Small intestine (tissue), 7 donors: ENCODE data around the gene IQGAP3. TPM values are rescaled to one million over a fixed set of nuclear protein-coding genes. Genes with fewer than 3 reads are reported as not detected.

Experiments
- DNase-seq, 2 donors: peaks; one replicate each; pipeline versions ENCODE4 v3.0.0 to v3.0.0-alpha.2; 2013
- FAIRE-seq: peaks from 2 replicates; lab custom pipeline; 2012; peaks lifted over from hg19 to GRCh38; lab: Jason Lieb, UNC
- H3K27ac ChIP-seq, 3 donors: one replicate each; pipeline ENCODE4 v1.5.1; 2013; ENCODE audit warnings: low read length in 2 of 3, mild to moderate bottlenecking in 2 of 3, control low read depth in 1 of 3, inconsistent platforms in 1 of 3, low read depth in 1 of 3, moderate library complexity in 1 of 3
- H3K27me3 ChIP-seq, 3 donors: one replicate each; pipeline ENCODE4 v1.6.1; 2013; ENCODE audit warnings: low read length in 3 of 3, inconsistent platforms in 1 of 3; ENCODE audit not compliant: control insufficient read depth in 3 of 3, insufficient read depth in 3 of 3
- H3K36me3 ChIP-seq, 3 donors: one replicate each; pipeline ENCODE4 v1.6.1; 2013; ENCODE audit warnings: low read length in 3 of 3, inconsistent platforms in 1 of 3, low read depth in 1 of 3, mild to moderate bottlenecking in 1 of 3, moderate library complexity in 1 of 3; ENCODE audit not compliant: control insufficient read depth in 3 of 3, insufficient read depth in 2 of 3
- H3K4me1 ChIP-seq, 3 donors: one replicate each; pipeline ENCODE4 v1.6.1; 2013; ENCODE audit warnings: low read length in 2 of 3, inconsistent platforms in 1 of 3, low read depth in 1 of 3, mild to moderate bottlenecking in 1 of 3, moderate library complexity in 1 of 3; ENCODE audit not compliant: control insufficient read depth in 3 of 3, insufficient read depth in 2 of 3
- H3K4me3 ChIP-seq, 3 donors: one replicate each; pipeline ENCODE4 v1.5.1; 2013; ENCODE audit warnings: low read length in 3 of 3, control low read depth in 1 of 3, inconsistent platforms in 1 of 3, low read depth in 1 of 3, mild to moderate bottlenecking in 1 of 3, moderate library complexity in 1 of 3
- H3K9me3 ChIP-seq, 2 donors: one replicate each; pipeline ENCODE4 v1.6.1; 2013; ENCODE audit warnings: low read depth in 1 of 2, low read length in 1 of 2; ENCODE audit not compliant: control insufficient read depth in 2 of 2, insufficient read depth in 1 of 2
- WGBS, 3 donors: extraction: QIAGEN DNeasy Blood & Tissue Kit; methylation state at CpG; one replicate each; pipeline ENCODE4 v1.1.7; 2013; 5-methylcytosine and 5-hydroxymethylcytosine counted together
- polyA plus RNA-seq, 4 donors: library from polyadenylated mRNA; stranded (reverse) in 3 of 4; unstranded in 1 of 4; fragments of 200-250 nt in 3 of 4; fragments of 120-200 nt in 1 of 4; gene quantifications; one replicate each; pipeline versions ENCODE4 v1.2.1 to v1.2.3, GENCODE V29; 2013
- donor health status: healthy with polysubstance abuse.
- donor health status: control.
- donor health status: control.
- donor health status: Bipolar disorder and iron deficiency.
- donor health status: healthy.

The IQGAP3 gene
- polyA plus RNA-seq, 4 donors = 0.54 to 13.8 (median 7.3) TPM

DNA sequence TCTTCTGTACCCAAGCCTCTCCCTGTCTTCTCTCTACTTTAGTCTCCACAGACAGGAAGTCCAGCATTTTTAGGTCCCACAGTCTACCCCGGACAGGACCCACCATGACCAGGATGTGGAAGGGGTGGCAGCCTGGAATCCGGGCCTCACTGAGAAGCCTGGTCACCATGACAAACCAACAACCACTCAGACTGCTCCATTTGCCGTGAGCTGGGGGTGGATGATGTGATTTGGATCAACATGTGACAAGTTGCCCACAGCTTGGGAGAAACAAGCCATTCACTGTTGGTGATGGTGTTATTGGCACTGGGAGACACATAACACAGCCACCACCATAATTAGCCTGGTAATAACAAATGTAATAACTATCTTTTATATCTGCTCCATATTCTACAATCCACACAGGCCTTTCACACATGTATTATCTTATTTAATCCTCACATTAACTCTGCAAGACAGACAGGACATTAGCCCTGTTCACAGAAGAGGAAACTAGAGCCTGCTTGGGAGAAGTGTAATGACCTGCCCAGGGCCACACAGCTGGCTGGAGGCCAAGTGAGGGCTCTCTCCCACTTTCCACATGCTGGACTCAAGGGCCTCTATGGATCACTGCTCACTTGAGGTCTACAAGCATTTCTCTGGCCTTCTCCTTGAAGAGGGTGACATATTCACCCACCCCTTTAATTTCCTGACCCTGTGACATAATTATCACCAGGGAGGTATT, 94.7 kb downstream of the IQGAP3 start:
- FAIRE-seq = no peak
- DNase-seq = no peak
- H3K27me3 ChIP-seq = no peaks in the 10 kb centered on the region
- WGBS, 3 donors = 78 to 94% (median 79%) methylated on average over 3 of the region's 3 CpGs
- peaks cover 9 to 98% (median 46%) of the 10 kb centered on the region in 3 donors for H3K36me3 ChIP-seq
- peak overlapping the region in 1 of 3 donors; percentile 82 for H3K27ac ChIP-seq
- no peaks in the 10 kb centered on the region for H3K9me3 ChIP-seq
- H3K4me3 ChIP-seq = no peak overlapping the region
- H3K4me1 ChIP-seq = no peaks in the 10 kb centered on the region

DNA sequence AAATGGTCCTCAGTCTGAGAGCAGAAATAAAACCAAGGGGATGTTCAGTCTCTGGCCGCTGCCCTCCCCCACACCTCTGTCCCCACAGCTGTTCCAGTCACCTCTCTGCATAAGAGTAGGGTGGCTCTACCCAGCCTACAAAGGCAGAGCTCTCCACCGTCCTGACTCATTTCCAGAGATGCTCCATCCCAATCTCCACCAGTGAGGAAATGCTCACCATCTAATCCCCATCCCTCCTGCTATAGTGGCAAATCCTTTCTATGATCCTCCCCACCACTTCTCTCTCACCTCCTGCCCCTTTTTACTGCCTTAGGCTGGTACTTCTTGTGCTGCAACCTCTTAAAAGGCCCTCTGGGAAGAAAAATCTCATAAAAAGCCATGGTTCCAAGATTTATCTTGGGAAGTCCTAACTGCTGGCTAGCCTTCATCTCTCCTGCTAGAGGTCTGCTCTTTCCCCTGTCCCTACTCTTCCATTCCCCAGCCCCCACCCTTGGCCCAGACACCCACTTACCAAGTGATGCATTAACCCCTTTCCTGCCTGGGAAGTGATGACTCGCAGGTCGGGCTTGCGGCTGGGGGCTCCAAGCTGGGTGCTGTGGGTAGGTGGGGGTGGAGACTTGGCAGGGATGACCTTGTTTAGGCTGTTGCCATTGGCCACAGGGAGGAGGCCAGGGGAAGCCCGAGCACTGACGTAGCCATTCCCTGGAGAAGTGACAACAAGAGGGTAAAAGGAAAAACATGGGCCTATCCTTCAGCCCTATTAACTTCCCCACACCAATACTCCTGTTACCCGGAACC, 95.7 kb downstream of the IQGAP3 start:
- peaks cover 11 to 97% (median 43%) of the 10 kb centered on the region in 3 donors for H3K36me3 ChIP-seq
- FAIRE-seq (no peak), DNase-seq (no peak)
- no peaks in the 10 kb centered on the region for H3K9me3 ChIP-seq
- H3K4me3 ChIP-seq = no peak overlapping the region
- peak overlapping the region in 1 of 3 donors; percentile 82 for H3K27ac ChIP-seq
- no peaks in the 10 kb centered on the region for H3K27me3 ChIP-seq
- WGBS, 3 donors = 52 to 78% (median 64%) methylated on average over 8 of the region's 8 CpGs
- H3K4me1 ChIP-seq = peaks cover 0 to 7% (median 0%) of the 10 kb centered on the region in 3 donors

DNA sequence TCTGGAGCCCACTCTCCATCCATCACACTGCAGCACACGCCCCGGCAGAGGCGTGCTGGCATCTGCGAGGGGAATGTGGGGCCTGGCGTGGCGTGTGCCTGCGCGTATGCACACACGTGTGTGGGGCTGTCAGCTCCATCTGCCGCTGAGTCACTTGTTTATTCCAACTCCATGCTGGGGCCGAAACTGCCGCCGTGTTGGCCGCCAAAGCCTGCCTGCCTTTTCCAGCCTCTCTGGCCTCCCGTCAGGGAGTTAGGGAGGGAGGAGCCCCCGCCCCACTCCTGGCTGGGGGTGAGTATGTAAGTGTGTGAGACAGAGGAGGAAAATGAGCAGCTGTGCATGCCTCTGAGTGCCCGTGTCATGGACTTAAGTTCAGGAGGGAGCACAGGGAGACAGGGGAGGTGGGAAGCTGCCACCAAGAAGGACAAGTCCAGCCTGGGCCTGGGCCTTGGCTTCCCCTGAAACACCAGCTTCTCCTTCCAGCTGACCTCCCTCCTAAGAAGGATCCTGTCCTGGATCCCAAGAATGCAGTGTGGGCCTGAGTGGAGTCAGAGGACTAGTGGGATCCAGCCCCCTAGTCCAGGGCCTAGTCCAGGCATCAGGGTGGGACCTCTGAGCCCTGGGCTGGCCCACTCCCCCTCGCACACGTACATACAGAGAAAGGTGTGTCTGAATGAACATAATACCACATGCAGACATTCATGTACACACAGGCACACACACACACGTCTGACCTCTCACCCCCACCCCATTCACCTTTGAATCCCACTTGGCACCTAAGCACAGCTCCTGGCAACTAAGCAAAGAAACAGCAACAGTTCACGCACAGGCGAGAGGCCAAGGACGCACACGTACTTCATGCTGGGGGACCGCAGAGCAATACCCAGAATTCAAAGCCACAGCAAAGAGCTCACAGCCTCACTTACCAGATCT, 96.5 kb downstream of the IQGAP3 start:
- no peak overlapping the region for H3K4me3 ChIP-seq
- FAIRE-seq (no peak), DNase-seq (no peak)
- H3K9me3 ChIP-seq = no peaks in the 10 kb centered on the region
- peak overlapping the region in 1 of 3 donors; percentile 82 for H3K27ac ChIP-seq
- peaks cover 0 to 14% (median 0%) of the 10 kb centered on the region in 3 donors for H3K4me1 ChIP-seq
- no peaks in the 10 kb centered on the region for H3K27me3 ChIP-seq
- 65 to 77% (median 73%) methylated on average over 25 of the region's 25 CpGs for WGBS, 3 donors
- peaks cover 8 to 97% (median 38%) of the 10 kb centered on the region in 3 donors for H3K36me3 ChIP-seq

Other genes starting within 250 kb of the IQGAP3 start
- 100 to 1,000 TPM; 113 to 187 (median 155) TPM for gene CCT3, start 234.3 kb downstream of the IQGAP3 start, polyA plus RNA-seq
- 1 to 10 TPM in 2 of 4 donors, under 1 TPM in 1, not detected in 1; 0.73 to 3.1 (median 1.0) TPM for gene TSACC, start 234.0 kb downstream of the IQGAP3 start, polyA plus RNA-seq
- 10 to 100 TPM in 1 of 4 donors, 1 to 10 TPM in 2, under 1 TPM in 1; 0.27 to 55.2 (median 2.7) TPM for gene RHBG, start 203.4 kb downstream of the IQGAP3 start, polyA plus RNA-seq
- gene MEF2D, start 71.8 kb downstream of the IQGAP3 start, polyA plus RNA-seq = 10 to 100 TPM in 2 of 4 donors, 1 to 10 TPM in 2; 5.8 to 23.7 (median 13.0) TPM
- gene TTC24, start 7.2 kb upstream of the IQGAP3 start, polyA plus RNA-seq = under 1 TPM in 2 of 4 donors, not detected in 2; 0.18 to 0.19 TPM
- 100 to 1,000 TPM in 1 of 4 donors, 10 to 100 TPM in 3; 64.8 to 105 (median 94.3) TPM for gene NAXE, start 19.2 kb upstream of the IQGAP3 start, polyA plus RNA-seq
- 10 to 100 TPM in 3 of 4 donors, 1 to 10 TPM in 1; 8.9 to 31.0 (median 16.8) TPM for gene GPATCH4, start 28.9 kb upstream of the IQGAP3 start, polyA plus RNA-seq
- 10 to 100 TPM in 2 of 4 donors, under 1 TPM in 2; 0.22 to 25.9 (median 6.7) TPM for gene HAPLN2, start 46.9 kb upstream of the IQGAP3 start, polyA plus RNA-seq
- 1 to 10 TPM in 1 of 4 donors, under 1 TPM in 1, not detected in 2; 0.36 to 1.9 TPM for gene BCAN, start 69.6 kb upstream of the IQGAP3 start, polyA plus RNA-seq
- gene NES, start 104.8 kb upstream of the IQGAP3 start, polyA plus RNA-seq = 10 to 100 TPM in 2 of 4 donors, 1 to 10 TPM in 1, under 1 TPM in 1; 0.22 to 17.9 (median 6.4) TPM
- 1 to 10 TPM in 2 of 4 donors, under 1 TPM in 2; 0.81 to 3.1 (median 1.4) TPM for gene CRABP2, start 133.0 kb upstream of the IQGAP3 start, polyA plus RNA-seq
- gene METTL25B, start 155.9 kb upstream of the IQGAP3 start, polyA plus RNA-seq = 10 to 100 TPM; 27.8 to 79.8 (median 49.4) TPM
- gene ISG20L2, start 156.2 kb upstream of the IQGAP3 start, polyA plus RNA-seq = 10 to 100 TPM; 12.5 to 34.5 (median 14.9) TPM
- gene MRPL24, start 168.5 kb upstream of the IQGAP3 start, polyA plus RNA-seq = 100 to 1,000 TPM in 1 of 4 donors, 10 to 100 TPM in 3; 57.7 to 102 (median 58.6) TPM
- gene HDGF, start 179.1 kb upstream of the IQGAP3 start, polyA plus RNA-seq = 100 to 1,000 TPM; 244 to 308 (median 277) TPM
- 10 to 100 TPM; 45.2 to 56.7 (median 52.8) TPM for gene PRCC, start 195.0 kb upstream of the IQGAP3 start, polyA plus RNA-seq
- gene SH2D2A, start 244.3 kb upstream of the IQGAP3 start, polyA plus RNA-seq = 1 to 10 TPM in 3 of 4 donors, under 1 TPM in 1; 0.89 to 3.7 (median 2.4) TPM